SK-N-SH (cell line): ENCODE data around the gene TOR2A. TPM values are rescaled to one million over a fixed set of nuclear protein-coding genes. Genes with fewer than 3 reads are reported as not detected.

Experiments
- CTCF ChIA-PET: fragments of 300-600, 350-600 bp; formaldehyde crosslinking; extraction: SDS; loops from one replicate; lab custom pipeline; 2021; lab: Yijun Ruan, JAX
- POLR2A ChIA-PET: fragments of 350-600 bp; sonication (Branson Sonifier 250); formaldehyde crosslinking; extraction: SDS; loops from one replicate; lab custom pipeline; 2020; ENCODE audit warnings: antibody characterized with exemption, inconsistent platforms; lab: Yijun Ruan, JAX
- DNase-seq: peaks from one replicate; pipeline ENCODE4 v3.0.0; 2012
- H2AFZ ChIP-seq: fragments of 200-600 bp; sonication (generic); 2 replicates; pipeline ENCODE4 v1.8.1; 2016; ENCODE audit warnings: antibody characterized with exemption, mild to moderate bottlenecking, low read depth
- H3F3A ChIP-seq: fragments of 200-600 bp; sonication (generic); replicated peaks from 2 replicates; pipeline ENCODE3; 2016; ENCODE audit warnings: antibody characterized with exemption, mild to moderate bottlenecking; ENCODE audit not compliant: insufficient read depth
- H3K27ac ChIP-seq, 2 experiments: fragments of 200-500 bp in 1 of 2; fragments of 200-600 bp in 1 of 2; sonication (Bioruptor generic) in 1 of 2; sonication (generic), shearing (Covaris generic) in 1 of 2; 2 replicates each; pipeline versions ENCODE4 v1.5.1 to v1.6.1; 2014 to 2016; ENCODE audit warnings: low read depth in 2 of 2, inconsistent platforms in 1 of 2, low read length in 1 of 2, mild to moderate bottlenecking in 1 of 2, mixed read lengths in 1 of 2
- H3K27me3 ChIP-seq: fragments of 200-600 bp; sonication (generic), shearing (Covaris generic); 2 replicates; pipeline ENCODE4 v1.6.1; 2016; ENCODE audit warnings: mixed run types; ENCODE audit not compliant: insufficient read depth
- H3K36me3 ChIP-seq, 2 experiments: fragments of 200-500 bp in 1 of 2; fragments of 200-600 bp in 1 of 2; sonication (Bioruptor generic) in 1 of 2; sonication (generic) in 1 of 2; replicated peaks in 1 of 2; 2 replicates each; pipeline versions ENCODE3 to v1.5.1; 2014 to 2016; ENCODE audit warnings: low read length in 1 of 2, mild to moderate bottlenecking in 1 of 2; ENCODE audit not compliant: insufficient read depth in 2 of 2, control insufficient read depth in 1 of 2
- H3K4me1 ChIP-seq, 2 experiments: fragments of 200-500 bp in 1 of 2; fragments of 200-600 bp in 1 of 2; sonication (Bioruptor generic) in 1 of 2; sonication (generic), shearing (Covaris generic) in 1 of 2; 2 replicates each; pipeline versions ENCODE4 v1.5.1 to v1.6.1; 2014 to 2016; ENCODE audit warnings: low read depth in 1 of 2, low read length in 1 of 2, mixed run types in 1 of 2; ENCODE audit not compliant: insufficient read depth in 2 of 2, control insufficient read depth in 1 of 2
- H3K4me2 ChIP-seq: fragments of 200-600 bp; sonication (generic), shearing (Covaris generic); 2 replicates; pipeline ENCODE4 v1.6.1; 2017; ENCODE audit warnings: mixed run types
- H3K4me3 ChIP-seq, 2 experiments: fragments of 200-500 bp in 1 of 2; fragments of 200-600 bp in 1 of 2; sonication (Bioruptor generic) in 1 of 2; sonication (generic), shearing (Covaris generic) in 1 of 2; 2 replicates each; pipeline versions ENCODE4 v1.5.1 to v1.8.1; 2014 to 2016; ENCODE audit warnings: low read depth in 2 of 2, inconsistent platforms in 1 of 2, low read length in 1 of 2, mild to moderate bottlenecking in 1 of 2, mixed read lengths in 1 of 2, moderate library complexity in 1 of 2
- H3K79me2 ChIP-seq: fragments of 200-600 bp; sonication (generic); 2 replicates; pipeline ENCODE4 v1.8.1; 2017; ENCODE audit warnings: mild to moderate bottlenecking; ENCODE audit not compliant: insufficient read depth
- H3K9ac ChIP-seq: fragments of 200-600 bp; sonication (generic); 2 replicates; pipeline ENCODE4 v1.6.1; 2017; ENCODE audit warnings: mixed run types
- H3K9me2 ChIP-seq: fragments of 200-600 bp; sonication (generic); 2 replicates; pipeline ENCODE4 v1.6.1; 2017; ENCODE audit warnings: mixed run types
- H3K9me3 ChIP-seq: fragments of 200-600 bp; sonication (generic); 2 replicates; pipeline ENCODE4 v1.6.1; 2017; ENCODE audit warnings: mixed run types, mild to moderate bottlenecking, moderate library complexity
- H4K20me1 ChIP-seq: fragments of 200-600 bp; sonication (generic); 2 replicates; pipeline ENCODE4 v1.6.1; 2017; ENCODE audit warnings: mild to moderate bottlenecking, mixed run types; ENCODE audit not compliant: insufficient read depth
- CHD2 ChIP-seq: fragments of 150-350 bp; IDR thresholded peaks from 2 replicates; pipeline ENCODE4 v1.6.1; 2018; ENCODE audit warnings: low read length; ENCODE audit not compliant: partially characterized antibody
- EZH2phosphoT487 ChIP-seq: fragments of 200-600 bp; sonication (generic); IDR thresholded peaks from 2 replicates; pipeline ENCODE4 v1.6.1; 2017; ENCODE audit warnings: low read depth, mixed run types, mild to moderate bottlenecking, antibody characterized with exemption, moderate library complexity, borderline replicate concordance
- FOXM1 ChIP-seq: IDR thresholded peaks from 2 replicates; pipeline ENCODE4 v1.4.0; 2012; ENCODE audit warnings: low read depth, mild to moderate bottlenecking
- GABPA ChIP-seq: IDR thresholded peaks from 2 replicates; pipeline ENCODE4 v1.4.0; 2012; ENCODE audit warnings: low read depth, mild to moderate bottlenecking
- GATA2 ChIP-seq: sonication (generic); formaldehyde crosslinking; IDR thresholded peaks from 2 replicates; pipeline ENCODE4 v1.5.0; 2020; ENCODE audit warnings: mild to moderate bottlenecking, missing genetic modification reagents
- JUND ChIP-seq: IDR thresholded peaks from 2 replicates; pipeline ENCODE4 v1.4.0; 2012
- MXI1 ChIP-seq: IDR thresholded peaks from 2 replicates; pipeline ENCODE4 v1.6.1; 2012; ENCODE audit warnings: mild to moderate bottlenecking, low read depth, low read length, improper control_type of control experiment
- NFIC ChIP-seq: IDR thresholded peaks from 2 replicates; pipeline ENCODE4 v1.4.0; 2012; ENCODE audit warnings: borderline replicate concordance
- NRF1 ChIP-seq: IDR thresholded peaks from 2 replicates; pipeline ENCODE4 v1.6.1; 2012; ENCODE audit warnings: low read depth, mild to moderate bottlenecking, low read length
- RFX5 ChIP-seq: IDR thresholded peaks from 2 replicates; pipeline ENCODE4 v1.6.1; 2012; ENCODE audit warnings: mild to moderate bottlenecking, improper control_type of control experiment, low read length
- SIN3A ChIP-seq: IDR thresholded peaks from 2 replicates; pipeline ENCODE4 v1.6.1; 2012; ENCODE audit warnings: low read depth, mild to moderate bottlenecking, low read length, moderate library complexity, borderline replicate concordance
- SMC3 ChIP-seq: IDR thresholded peaks from 2 replicates; pipeline ENCODE4 v1.6.1; 2012; ENCODE audit warnings: low read depth, low read length, improper control_type of control experiment
- YY1 ChIP-seq: IDR thresholded peaks from 2 replicates; pipeline ENCODE4 v1.4.0; 2012; ENCODE audit warnings: low read depth, mild to moderate bottlenecking
- WGBS: methylation state at CpG from one replicate; pipeline ENCODE4 v1.1.6; 2017; ENCODE audit warnings: low lambda C conversion rate; 5-methylcytosine and 5-hydroxymethylcytosine counted together
- polyA plus RNA-seq, 3 experiments: library from polyadenylated mRNA; depleted of rRNA; stranded (reverse); fragments of >200 nt; gene quantifications; 2 replicates each; pipeline ENCODE4 v1.2.3, GENCODE V29; 2012
- TF ChIP-seq, protein P1 (sequence below): IDR thresholded peaks from 2 replicates; pipeline ENCODE4; 2012
- TF ChIP-seq, protein P2 (sequence below): fragments of 150-350 bp; IDR thresholded peaks from 2 replicates; pipeline ENCODE4 v1.6.1; 2017; ENCODE audit warnings: antibody characterized with exemption, low read length, low read depth, borderline replicate concordance
- TF ChIP-seq, protein P3 (sequence below): IDR thresholded peaks from 2 replicates; pipeline ENCODE4 v1.4.0; 2012; ENCODE audit warnings: low read depth, borderline replicate concordance
- TF ChIP-seq, protein P4 (sequence below): fragments of 150-350 bp; IDR thresholded peaks from 2 replicates; pipeline ENCODE4 v1.6.1; 2016; ENCODE audit warnings: mild to moderate bottlenecking, low read depth, low read length

Gene TOR2A
- polyA plus RNA-seq, 1 of the 3 experiments (the other 2 are of a cell fraction) = 17.2 TPM

DNA sequence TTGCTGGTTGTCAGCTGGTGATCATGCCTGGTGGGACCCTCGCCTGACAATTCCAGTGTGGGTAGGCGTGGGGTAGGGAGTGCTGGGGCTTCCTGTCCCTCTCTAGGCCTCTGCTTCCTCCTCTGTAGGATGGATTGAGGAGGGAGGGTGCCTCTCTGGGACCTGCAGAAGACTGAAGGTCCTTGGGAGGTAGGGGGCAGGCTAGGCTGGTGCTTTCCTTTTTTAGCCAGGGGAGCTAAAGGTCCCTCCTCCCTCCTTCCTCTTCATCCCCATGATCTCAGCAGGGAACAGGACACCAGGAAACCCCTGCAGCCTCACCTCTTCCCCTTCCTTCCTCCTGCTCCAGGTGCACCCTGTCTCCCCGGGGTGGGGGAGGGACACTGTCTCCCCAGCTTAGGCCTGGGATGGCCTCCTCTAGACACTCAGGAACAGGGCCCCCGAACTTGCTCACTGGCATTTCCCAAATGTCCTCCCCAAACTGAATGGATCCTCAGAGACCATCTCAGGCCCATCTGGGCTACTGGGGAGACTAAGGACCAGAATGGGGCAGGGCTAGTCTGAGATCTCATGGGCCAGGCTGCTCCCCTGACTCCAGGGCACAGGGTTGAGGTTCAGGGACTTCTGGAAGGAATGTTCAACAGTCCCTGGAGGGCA lies 35.0 kb upstream of the TOR2A start:
- POLR2A ChIA-PET = interaction anchor here (1.0 to 1.6 kb wide), 2 partner anchors 16 to 160 kb away, joined by 3 to 7 read pairs; partner anchors contain the start of gene PIP5KL1
- no peaks in the 10 kb centered on the region for H3K79me2 ChIP-seq

More for the DNA sequence above, 35.0 kb upstream of the TOR2A start:
- no peak overlapping the region for H3K27ac ChIP-seq
- H2AFZ ChIP-seq = no peak overlapping the region
- no peaks in the 10 kb centered on the region for H3K27me3 ChIP-seq
- H3K9ac ChIP-seq = no peak overlapping the region
- WGBS = 96% methylated on average over 4 of the region's 4 CpGs
- peaks cover 0 to 17% of the 10 kb centered on the region in 2 experiments; a peak in 1 of 4 replicates for H3K4me1 ChIP-seq
- CTCF ChIA-PET = interaction anchor here (1.0 to 7.4 kb wide), 5 partner anchors 15 to 100 kb away, joined by 4 to 36 read pairs (median 8); partner anchors contain the start of gene TOR2A
- no peak for TF ChIP-seq JUND
- TF ChIP-seq GABPA = no peak
- TF ChIP-seq, protein P1, sequence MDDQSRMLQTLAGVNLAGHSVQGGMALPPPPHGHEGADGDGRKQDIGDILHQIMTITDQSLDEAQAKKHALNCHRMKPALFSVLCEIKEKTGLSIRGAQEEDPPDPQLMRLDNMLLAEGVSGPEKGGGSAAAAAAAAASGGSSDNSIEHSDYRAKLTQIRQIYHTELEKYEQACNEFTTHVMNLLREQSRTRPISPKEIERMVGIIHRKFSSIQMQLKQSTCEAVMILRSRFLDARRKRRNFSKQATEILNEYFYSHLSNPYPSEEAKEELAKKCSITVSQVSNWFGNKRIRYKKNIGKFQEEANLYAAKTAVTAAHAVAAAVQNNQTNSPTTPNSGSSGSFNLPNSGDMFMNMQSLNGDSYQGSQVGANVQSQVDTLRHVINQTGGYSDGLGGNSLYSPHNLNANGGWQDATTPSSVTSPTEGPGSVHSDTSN = no peak
- TF ChIP-seq MXI1 = no peak
- no peak for TF ChIP-seq SIN3A
- TF ChIP-seq, protein P2, sequence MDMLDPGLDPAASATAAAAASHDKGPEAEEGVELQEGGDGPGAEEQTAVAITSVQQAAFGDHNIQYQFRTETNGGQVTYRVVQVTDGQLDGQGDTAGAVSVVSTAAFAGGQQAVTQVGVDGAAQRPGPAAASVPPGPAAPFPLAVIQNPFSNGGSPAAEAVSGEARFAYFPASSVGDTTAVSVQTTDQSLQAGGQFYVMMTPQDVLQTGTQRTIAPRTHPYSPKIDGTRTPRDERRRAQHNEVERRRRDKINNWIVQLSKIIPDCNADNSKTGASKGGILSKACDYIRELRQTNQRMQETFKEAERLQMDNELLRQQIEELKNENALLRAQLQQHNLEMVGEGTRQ = no peak
- TF ChIP-seq RFX5 = no peak
- TF ChIP-seq, protein P3, sequence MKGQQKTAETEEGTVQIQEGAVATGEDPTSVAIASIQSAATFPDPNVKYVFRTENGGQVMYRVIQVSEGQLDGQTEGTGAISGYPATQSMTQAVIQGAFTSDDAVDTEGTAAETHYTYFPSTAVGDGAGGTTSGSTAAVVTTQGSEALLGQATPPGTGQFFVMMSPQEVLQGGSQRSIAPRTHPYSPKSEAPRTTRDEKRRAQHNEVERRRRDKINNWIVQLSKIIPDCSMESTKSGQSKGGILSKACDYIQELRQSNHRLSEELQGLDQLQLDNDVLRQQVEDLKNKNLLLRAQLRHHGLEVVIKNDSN = no peak
- TF ChIP-seq SMC3 = no peak
- TF ChIP-seq EZH2phosphoT487 = no peak
- TF ChIP-seq NFIC = no peak
- no peak for TF ChIP-seq NRF1
- TF ChIP-seq, protein P4, sequence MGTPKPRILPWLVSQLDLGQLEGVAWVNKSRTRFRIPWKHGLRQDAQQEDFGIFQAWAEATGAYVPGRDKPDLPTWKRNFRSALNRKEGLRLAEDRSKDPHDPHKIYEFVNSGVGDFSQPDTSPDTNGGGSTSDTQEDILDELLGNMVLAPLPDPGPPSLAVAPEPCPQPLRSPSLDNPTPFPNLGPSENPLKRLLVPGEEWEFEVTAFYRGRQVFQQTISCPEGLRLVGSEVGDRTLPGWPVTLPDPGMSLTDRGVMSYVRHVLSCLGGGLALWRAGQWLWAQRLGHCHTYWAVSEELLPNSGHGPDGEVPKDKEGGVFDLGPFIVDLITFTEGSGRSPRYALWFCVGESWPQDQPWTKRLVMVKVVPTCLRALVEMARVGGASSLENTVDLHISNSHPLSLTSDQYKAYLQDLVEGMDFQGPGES = no peak
- no peak for TF ChIP-seq YY1
- no peak for TF ChIP-seq FOXM1
- TF ChIP-seq GATA2 (CRISPR knock-in tag) = no peak
- no peak for TF ChIP-seq CHD2
- no peaks in the 10 kb centered on the region for H3F3A ChIP-seq
- H3K4me3 ChIP-seq = no peak overlapping the region
- no peaks in the 10 kb centered on the region for H3K9me3 ChIP-seq
- no peaks in the 10 kb centered on the region for H3K36me3 ChIP-seq
- DNase-seq = no peak
- H3K9me2 ChIP-seq = no peaks in the 10 kb centered on the region
- H3K4me2 ChIP-seq = no peak overlapping the region
- no peaks in the 10 kb centered on the region for H4K20me1 ChIP-seq
